H9 (cell line): ENCODE data around the gene FCGR3B. TPM values are rescaled to one million over a fixed set of nuclear protein-coding genes. Genes with fewer than 3 reads are reported as not detected.
A peak's percentile ranks its signal among the peaks of the same experiment; 100 is the strongest.
"Not testable (repeated sequence)": the region's sequence is repeated elsewhere in the genome, so short reads cannot be mapped to it uniquely, and the experiment has no call there.

ENCODE experiments used
- DNase-seq: peaks from one replicate; pipeline ENCODE4 v3.0.0-alpha.2; 2017
- H2AFZ ChIP-seq: one replicate; pipeline ENCODE4 v1.6.1; 2013; ENCODE audit warnings: mild to moderate bottlenecking, low read length, control low read depth, moderate library complexity
- H2AK5ac ChIP-seq: 2 replicates; pipeline ENCODE4 v1.6.1; 2013; ENCODE audit warnings: low read length, control low read depth, mixed read lengths; ENCODE audit not compliant: insufficient read length
- H2BK120ac ChIP-seq: one replicate; pipeline ENCODE4 v1.6.1; 2013; ENCODE audit warnings: low read depth, mild to moderate bottlenecking, low read length, control low read depth, inconsistent platforms; ENCODE audit not compliant: poor library complexity, severe bottlenecking
- H2BK12ac ChIP-seq: 2 replicates; pipeline ENCODE4 v1.6.1; 2013; ENCODE audit warnings: low read length, control low read depth, mixed read lengths, low read depth; ENCODE audit not compliant: insufficient read length
- H2BK15ac ChIP-seq: 2 replicates; pipeline ENCODE4 v1.6.1; 2013; ENCODE audit warnings: low read depth, low read length, control low read depth
- H2BK20ac ChIP-seq: one replicate; pipeline ENCODE4 v1.6.1; 2013; ENCODE audit warnings: low read depth, mild to moderate bottlenecking, low read length, control low read depth, inconsistent platforms; ENCODE audit not compliant: poor library complexity, severe bottlenecking
- H2BK5ac ChIP-seq: 2 replicates; pipeline ENCODE4 v1.6.1; 2013; ENCODE audit warnings: low read length, control low read depth, mixed read lengths; ENCODE audit not compliant: insufficient read length
- H3K14ac ChIP-seq: 2 replicates; pipeline ENCODE4 v1.6.1; 2013; ENCODE audit warnings: low read length, control low read depth; ENCODE audit not compliant: insufficient read depth
- H3K18ac ChIP-seq: 2 replicates; pipeline ENCODE4 v1.6.1; 2013; ENCODE audit warnings: low read depth, mild to moderate bottlenecking, mixed read lengths, low read length, control low read depth; ENCODE audit not compliant: insufficient read length
- H3K23ac ChIP-seq: 2 replicates; pipeline ENCODE4 v1.6.1; 2013; ENCODE audit warnings: low read length, control low read depth, mixed read lengths, low read depth; ENCODE audit not compliant: insufficient read length
- H3K23me2 ChIP-seq: 2 replicates; pipeline ENCODE4 v1.6.1; 2013; ENCODE audit warnings: low read depth, mild to moderate bottlenecking, mixed read lengths, low read length, control low read depth; ENCODE audit not compliant: insufficient read length, poor library complexity, severe bottlenecking
- H3K27ac ChIP-seq: 2 replicates; pipeline ENCODE4 v1.5.1; 2013; ENCODE audit warnings: low read length, control low read depth, mixed read lengths, low read depth; ENCODE audit not compliant: insufficient read length
- H3K27me3 ChIP-seq: 2 replicates; pipeline ENCODE4 v1.6.1; 2013; ENCODE audit warnings: low read length, control low read depth, inconsistent platforms; ENCODE audit not compliant: insufficient read depth
- H3K4ac ChIP-seq: 2 replicates; pipeline ENCODE4 v1.6.1; 2013; ENCODE audit warnings: low read depth, mild to moderate bottlenecking, control low read depth, inconsistent platforms, low read length, moderate library complexity
- H3K4me1 ChIP-seq: 2 replicates; pipeline ENCODE4 v1.6.1; 2013; ENCODE audit warnings: low read length, control low read depth, inconsistent platforms; ENCODE audit not compliant: insufficient read depth
- H3K4me2 ChIP-seq: 2 replicates; pipeline ENCODE4 v1.6.1; 2013; ENCODE audit warnings: low read length, control low read depth, mixed read lengths; ENCODE audit not compliant: insufficient read length, insufficient read depth
- H3K56ac ChIP-seq: 2 replicates; pipeline ENCODE4 v1.6.1; 2013; ENCODE audit warnings: low read depth, mild to moderate bottlenecking, mixed read lengths, low read length, control low read depth; ENCODE audit not compliant: insufficient read length
- H3K79me1 ChIP-seq: 2 replicates; pipeline ENCODE4 v1.6.1; 2013; ENCODE audit warnings: low read depth, mild to moderate bottlenecking, moderate library complexity, low read length, control low read depth, inconsistent platforms; ENCODE audit not compliant: insufficient read depth, poor library complexity, severe bottlenecking
- H3K79me2 ChIP-seq: 2 replicates; pipeline ENCODE4 v1.6.1; 2013; ENCODE audit warnings: low read length, control low read depth, inconsistent platforms; ENCODE audit not compliant: insufficient read depth
- H3K9ac ChIP-seq: 2 replicates; pipeline ENCODE4 v1.6.1; 2013; ENCODE audit warnings: low read length, control low read depth, mixed read lengths; ENCODE audit not compliant: insufficient read length; ENCODE audit errors: extremely low read depth
- H3K9me3 ChIP-seq: one replicate; pipeline ENCODE4 v1.6.1; 2013; ENCODE audit warnings: low read depth, low read length, inconsistent platforms; ENCODE audit not compliant: control insufficient read depth
- H3T11ph ChIP-seq: one replicate; pipeline ENCODE4 v1.6.1; 2013; ENCODE audit warnings: mild to moderate bottlenecking, low read length, control low read depth, inconsistent platforms
- H4K20me1 ChIP-seq: one replicate; pipeline ENCODE4 v1.6.1; 2013; ENCODE audit not compliant: control insufficient read depth, insufficient read length, insufficient read depth
- H4K5ac ChIP-seq: 2 replicates; pipeline ENCODE4 v1.6.1; 2013; ENCODE audit warnings: low read depth, mild to moderate bottlenecking, mixed read lengths, low read length, control low read depth; ENCODE audit not compliant: insufficient read length
- H4K8ac ChIP-seq: replicated peaks from 2 replicates; pipeline ENCODE4 v1.6.1; 2013; ENCODE audit warnings: low read length, control low read depth, mixed read lengths, low read depth; ENCODE audit not compliant: insufficient read length
- H4K91ac ChIP-seq: 2 replicates; pipeline ENCODE4 v1.6.1; 2013; ENCODE audit warnings: low read depth, mild to moderate bottlenecking, moderate library complexity, mixed read lengths, low read length, control low read depth; ENCODE audit not compliant: insufficient read length
- H3K27ac Mint-ChIP-seq, 3 experiments: 2 replicates in 2 of 3; 3 replicates in 1 of 3; pipeline ENCODE4 v1.8.0; 2020 to 2021; ENCODE audit warnings: mixed read lengths in 3 of 3, mild to moderate bottlenecking in 1 of 3, moderate library complexity in 1 of 3
- H3K27me3 Mint-ChIP-seq: 2 replicates; pipeline ENCODE4 v1.8.0; 2021; ENCODE audit warnings: low read depth, mild to moderate bottlenecking, moderate library complexity, mixed read lengths
- H3K36me3 Mint-ChIP-seq, 3 experiments: 2 replicates in 2 of 3; 3 replicates in 1 of 3; pipeline ENCODE4 v1.8.0; 2020 to 2021; ENCODE audit warnings: low read depth in 3 of 3, mixed read lengths in 3 of 3; ENCODE audit not compliant: insufficient read depth in 1 of 3
- H3K4me1 Mint-ChIP-seq, 2 experiments: 2 replicates each; pipeline ENCODE4 v1.8.0; 2020; ENCODE audit warnings: mixed read lengths in 2 of 2
- H3K4me3 Mint-ChIP-seq, 2 experiments: 2 replicates in 1 of 2; 3 replicates in 1 of 2; pipeline ENCODE4 v1.8.0; 2020 to 2021; ENCODE audit warnings: mild to moderate bottlenecking in 2 of 2, mixed read lengths in 2 of 2, moderate library complexity in 1 of 2
- H3K9me3 Mint-ChIP-seq, 2 experiments: 2 replicates in 1 of 2; 3 replicates in 1 of 2; pipeline ENCODE4 v1.8.0; 2020; ENCODE audit warnings: mild to moderate bottlenecking in 2 of 2, mixed read lengths in 2 of 2, moderate library complexity in 1 of 2
- WGBS: extraction: QIAGEN DNeasy Blood & Tissue Kit; methylation state at CpG from one replicate; pipeline ENCODE4 v1.1.7; 2013; ENCODE audit warnings: missing lambda C conversion rate, low lambda C conversion rate, mixed read lengths; ENCODE audit not compliant: insufficient read length; ENCODE audit errors: extremely low coverage; 5-methylcytosine and 5-hydroxymethylcytosine counted together
- total RNA-seq: library from RNA; stranded (reverse); gene quantifications from 2 replicates; pipeline ENCODE4 v1.2.1, GENCODE V29; 2021

FCGR3B gene
- total RNA-seq, 1 experiment from 2014 or later = not detected

DNA sequence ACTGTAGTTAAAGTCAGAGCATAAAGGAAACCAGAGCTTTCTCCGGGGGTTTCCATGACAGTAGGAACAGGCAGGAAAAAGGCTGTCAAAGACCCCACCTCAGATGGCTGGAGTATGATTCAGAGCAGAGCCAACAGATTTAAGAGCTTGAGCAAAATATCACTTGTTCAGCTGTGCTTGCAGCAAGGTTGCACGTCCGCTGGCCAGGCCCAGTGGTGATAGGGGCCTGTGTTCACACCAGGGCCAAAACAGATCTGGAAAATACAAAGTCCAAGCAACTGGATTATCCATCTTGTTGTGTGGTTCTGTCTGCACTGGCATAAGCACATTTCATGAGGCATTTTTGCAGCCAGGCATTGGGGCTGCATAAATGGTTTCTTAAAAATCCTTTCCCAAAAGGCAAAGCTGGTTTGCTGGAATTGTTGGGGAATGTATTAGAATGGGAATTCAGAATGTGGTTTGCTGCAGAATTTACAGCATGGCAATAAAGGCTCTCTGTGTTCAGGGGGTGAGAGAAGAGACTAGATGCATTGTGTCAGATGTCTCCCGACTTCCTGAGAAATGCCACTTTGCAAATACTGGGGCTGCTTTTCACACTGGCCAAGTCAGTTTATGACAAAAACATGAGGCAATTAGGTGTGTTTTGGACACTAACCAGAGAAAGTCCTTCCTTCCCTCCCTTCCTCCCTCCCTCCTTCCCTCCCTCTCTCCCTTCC, 36.5 kb downstream of the FCGR3B start:
- not testable (repeated sequence) for H3K79me1 ChIP-seq, H3K9me3 Mint-ChIP-seq, H3K27ac Mint-ChIP-seq, H4K5ac ChIP-seq, H2BK5ac ChIP-seq, H3T11ph ChIP-seq, H3K27me3 ChIP-seq, H3K9me3 ChIP-seq, H3K36me3 Mint-ChIP-seq, H3K14ac ChIP-seq, H3K56ac ChIP-seq, H3K23me2 ChIP-seq, H3K4ac ChIP-seq, DNase-seq, H3K27ac ChIP-seq, H4K91ac ChIP-seq, H3K4me3 Mint-ChIP-seq, H2BK20ac ChIP-seq, H3K4me1 ChIP-seq, H2AFZ ChIP-seq, H3K9ac ChIP-seq, H2BK120ac ChIP-seq, H4K20me1 ChIP-seq, H3K23ac ChIP-seq, H3K18ac ChIP-seq, H3K4me2 ChIP-seq, H2BK15ac ChIP-seq, H3K79me2 ChIP-seq, H2AK5ac ChIP-seq, H2BK12ac ChIP-seq, H4K8ac ChIP-seq, H3K27me3 Mint-ChIP-seq
- peaks cover 10 to 11% of the 10 kb centered on the region in 2 experiments for H3K4me1 Mint-ChIP-seq
- WGBS = no CpG with 5 or more reads among the region's 4 CpGs

DNA sequence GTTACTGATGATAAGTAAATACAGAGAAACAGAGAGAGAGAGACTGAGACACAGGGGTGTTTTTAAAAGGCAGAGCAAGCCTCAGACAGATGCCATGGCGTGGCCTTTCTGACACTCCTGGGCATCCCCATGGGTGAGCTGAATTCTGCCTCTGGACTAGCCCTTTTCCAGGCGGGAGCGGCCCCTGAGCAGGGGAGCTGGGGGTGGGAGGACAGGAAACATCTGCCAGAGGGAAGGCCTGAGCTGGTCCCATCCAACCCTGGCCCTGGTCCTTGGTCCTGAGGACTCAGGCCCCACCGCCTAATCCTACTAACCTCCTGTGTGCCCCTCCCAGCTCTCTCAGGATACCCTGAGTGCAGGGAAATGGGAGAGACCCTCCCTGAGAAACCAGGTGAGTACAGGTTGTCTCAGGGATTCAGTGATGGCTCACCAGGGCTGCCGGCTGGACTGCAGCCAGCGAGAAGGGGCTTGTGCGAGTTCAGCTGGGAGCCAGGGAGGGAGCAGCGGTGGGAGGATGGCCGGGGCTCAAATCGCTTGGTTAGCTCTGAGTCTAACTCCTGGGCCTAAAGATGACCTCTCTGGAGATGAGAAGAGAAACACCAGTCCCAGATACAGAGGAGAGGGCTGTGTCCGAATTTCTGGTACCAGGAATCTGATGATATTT, 37.8 kb downstream of the FCGR3B start:
- not testable (repeated sequence) for H3K9me3 ChIP-seq, H3K18ac ChIP-seq, H2BK15ac ChIP-seq, H3K23me2 ChIP-seq, DNase-seq, H3K27me3 ChIP-seq, H3K79me1 ChIP-seq, H3K56ac ChIP-seq, H3K36me3 Mint-ChIP-seq, H2AFZ ChIP-seq, H3K23ac ChIP-seq, H3K9me3 Mint-ChIP-seq, H2BK20ac ChIP-seq, H3K4me3 Mint-ChIP-seq, H4K20me1 ChIP-seq, H3K27ac ChIP-seq, H4K5ac ChIP-seq, H2BK120ac ChIP-seq, H3K4ac ChIP-seq, H2AK5ac ChIP-seq, H4K8ac ChIP-seq, H4K91ac ChIP-seq, H3K4me1 ChIP-seq, H3K9ac ChIP-seq, H2BK5ac ChIP-seq, H3K4me2 ChIP-seq, H3K14ac ChIP-seq, H3K27me3 Mint-ChIP-seq, H2BK12ac ChIP-seq, H3T11ph ChIP-seq, H3K79me2 ChIP-seq
- WGBS = no CpG with 5 or more reads among the region's 11 CpGs
- Mint-ChIP-seq H3K4me1 (peaks cover 15% of the 10 kb centered on the region in 2 experiments), H3K27ac (peak overlapping the region in 1 of 3 experiments; percentile 79; a peak in 1 of 7 replicates)
